ENCODE data around the gene STX8.
A peak's percentile ranks its signal among the peaks of the same experiment; 100 is the strongest.

STX8 gene

GRCh38 chr17:9509236-9509816 is 66.3 kb downstream of the STX8 start:
- no peak for FAIRE-seq
- TF ChIP-seq POLR2A (IDR thresholded peaks at IDR 0.05; ENCODE audit: low read depth, low read length) = no peak

GRCh38 chr17:9499041-9499440 is 76.6 kb downstream of the STX8 start:
- FAIRE-seq (no peak), DNase-seq (ENCODE audit: insufficient read length, low spot score) (no peak)
- no peak for TF ChIP-seq POLR2A (IDR thresholded peaks at IDR 0.05; ENCODE audit: low read depth, low read length)

More at GRCh38 chr17:9509236-9509816, 66.3 kb downstream of the STX8 start:
- DNase-seq (ENCODE audit: insufficient read length, low spot score) = no peak

- DNase-seq (ENCODE audit: insufficient read length, low spot score) (no peak), FAIRE-seq (no peak)
- no peak for TF ChIP-seq POLR2A (IDR thresholded peaks at IDR 0.05; ENCODE audit: low read depth, low read length)
Measured at GRCh38 chr17:9498490-9498889, 77.1 kb downstream of the STX8 start.

GRCh38 chr17:9488556-9488955 is 87.1 kb downstream of the STX8 start:
- DNase-seq (ENCODE audit: insufficient read length, low spot score) (no peak), FAIRE-seq (no peak)
- TF ChIP-seq POLR2A (IDR thresholded peaks at IDR 0.05; ENCODE audit: low read depth, low read length) = no peak

- no peak for DNase-seq (ENCODE audit: insufficient read length, low spot score)
- FAIRE-seq = no peak
- TF ChIP-seq POLR2A (IDR thresholded peaks at IDR 0.05; ENCODE audit: low read depth, low read length) = no peak
Measured at GRCh38 chr17:9487406-9487805, 88.2 kb downstream of the STX8 start.

GRCh38 chr17:9484789-9485188 is 90.8 kb downstream of the STX8 start:
- TF ChIP-seq POLR2A (IDR thresholded peaks at IDR 0.05; ENCODE audit: low read depth, low read length) = no peak
- FAIRE-seq (no peak), DNase-seq (ENCODE audit: insufficient read length, low spot score) (no peak)

- no peak for TF ChIP-seq POLR2A (IDR thresholded peaks at IDR 0.05; ENCODE audit: low read depth, low read length)
- DNase-seq (ENCODE audit: insufficient read length, low spot score) = no peak
- FAIRE-seq = no peak
Measured at GRCh38 chr17:9479964-9480363, 95.7 kb downstream of the STX8 start.

GRCh38 chr17:9478889-9479288 is 96.7 kb downstream of the STX8 start:
- DNase-seq (ENCODE audit: insufficient read length, low spot score) (no peak), FAIRE-seq (no peak)
- TF ChIP-seq POLR2A (IDR thresholded peaks at IDR 0.05; ENCODE audit: low read depth, low read length) = no peak

GRCh38 chr17:9475101-9475658 is 100.4 kb downstream of the STX8 start:
- no peak for DNase-seq (ENCODE audit: insufficient read length, low spot score)
- no peak for TF ChIP-seq POLR2A (IDR thresholded peaks at IDR 0.05; ENCODE audit: low read depth, low read length)
- no peak for FAIRE-seq

GRCh38 chr17:9473711-9474110 is 101.9 kb downstream of the STX8 start:
- TF ChIP-seq POLR2A (IDR thresholded peaks at IDR 0.05; ENCODE audit: low read depth, low read length) = no peak
- DNase-seq (ENCODE audit: insufficient read length, low spot score) (peak; percentile 55), FAIRE-seq (peak; percentile 90)

GRCh38 chr17:9472541-9472940 is 103.1 kb downstream of the STX8 start:
- FAIRE-seq (peak; percentile 91), DNase-seq (ENCODE audit: insufficient read length, low spot score) (no peak)
- no peak for TF ChIP-seq POLR2A (IDR thresholded peaks at IDR 0.05; ENCODE audit: low read depth, low read length)

- DNase-seq (ENCODE audit: insufficient read length, low spot score) (peak; percentile 53), FAIRE-seq (peak; percentile 96)
- no peak for TF ChIP-seq POLR2A (IDR thresholded peaks at IDR 0.05; ENCODE audit: low read depth, low read length)
Measured at GRCh38 chr17:9472094-9472493, 103.5 kb downstream of the STX8 start.

- TF ChIP-seq POLR2A (IDR thresholded peaks at IDR 0.05; ENCODE audit: low read depth, low read length) = no peak
- FAIRE-seq (no peak), DNase-seq (ENCODE audit: insufficient read length, low spot score) (no peak)
Measured at GRCh38 chr17:9470171-9470570, 105.4 kb downstream of the STX8 start.

GRCh38 chr17:9468937-9469336 is 106.7 kb downstream of the STX8 start:
- FAIRE-seq = no peak
- TF ChIP-seq POLR2A (IDR thresholded peaks at IDR 0.05; ENCODE audit: low read depth, low read length) = no peak
- no peak for DNase-seq (ENCODE audit: insufficient read length, low spot score)

- FAIRE-seq (no peak), DNase-seq (ENCODE audit: insufficient read length, low spot score) (no peak)
- TF ChIP-seq POLR2A (IDR thresholded peaks at IDR 0.05; ENCODE audit: low read depth, low read length) = no peak
Measured at GRCh38 chr17:9468532-9468931, 107.1 kb downstream of the STX8 start.
